Heart left ventricle (tissue), 13 donors: Measurements from ENCODE around the gene HOXD8.
A peak's percentile ranks its signal among the peaks of the same experiment; 100 is the strongest.

ENCODE experiments used
- CTCF ChIP-seq, 12 donors: fragments of 200-600 bp; sonication (generic) in 4 of 12; IDR thresholded peaks; one replicate each; pipeline versions ENCODE4 v1.5.0 to v1.8.0; 2018 to 2022; ENCODE audit warnings: antibody characterized with exemption in 12 of 12, mild to moderate bottlenecking in 5 of 12
- POLR2A ChIP-seq, 2 donors: fragments of 450-650 bp; IDR thresholded peaks; one replicate each; pipeline ENCODE4 v1.6.1; 2017; ENCODE audit warnings: antibody characterized with exemption in 2 of 2, mild to moderate bottlenecking in 2 of 2, moderate library complexity in 2 of 2
- donor health status: ischemic (EF 13 %, LVEDD 7.1; RV severe dilation, severe dysfunction).
- donor health status: DM: no; HTN: yes; CAD: no.
- donor health status: DM: no; HTN: no; CAD: no.
- donor health status: ischemic (EF 25% LVEDD 6.9; RV normal size, moderate dysfunction).
- donor health status: ischemic (EF 25% LVEDD 5.7; RV mildly dilated, moderate dysfunction).
- donor health status: ischemic (EF 35%, LVEDD 5.7; RV mildly dilated, moderate dysfunction).
- donor health status: nonischemic (EF 11% LVEDD 7.7; RV severe dilation, severe dysfunction).
- donor health status: DM: yes; HTN: yes; CAD: no.
- donor health status: PGD.
- donor health status: ischemic (EF 29% LVEDD 5.4; RV normal size, mild dysfunction).
- donor health status: nonischemic (EF 23%, LVEDD 6.1; RV moderate dilation, normal function).

- peak; percentile 56 to 77 (median 65) for TF ChIP-seq CTCF (IDR thresholded peaks at IDR 0.05)
- TF ChIP-seq POLR2A (IDR thresholded peaks at IDR 0.05): no peak
These were observed 49.5 kb upstream of the HOXD8 start for GRCh38 chr2:176079831-176080539.
